ENCODE data around the gene FAM107B. TPM values are rescaled to one million over a fixed set of nuclear protein-coding genes. Genes with fewer than 3 reads are reported as not detected.

Gene FAM107B
- total RNA-seq, 1 donor, result 22.7 TPM

GRCh38 chr10:14539176-14539575 is 235.5 kb downstream of the FAM107B start:
- H3K4me3 ChIP-seq (ENCODE audit: low read depth, low read length), result no peak overlapping the region
- TF ChIP-seq CTCF (IDR thresholded peaks at IDR 0.05; ENCODE audit: insufficient read depth, low read length), result no peak
- no peak for DNase-seq (ENCODE audit: low read depth)

- peak; percentile 67 for DNase-seq (ENCODE audit: low read depth)
- TF ChIP-seq CTCF (IDR thresholded peaks at IDR 0.05; ENCODE audit: insufficient read depth, low read length), result peak; percentile 58
- H3K4me3 ChIP-seq (ENCODE audit: low read depth, low read length), result no peak overlapping the region
Measured at GRCh38 chr10:14536241-14537213, 238.2 kb downstream of the FAM107B start.

- no peak overlapping the region for H3K4me3 ChIP-seq (ENCODE audit: low read depth, low read length)
- no peak for DNase-seq (ENCODE audit: low read depth)
- no peak for TF ChIP-seq CTCF (IDR thresholded peaks at IDR 0.05; ENCODE audit: insufficient read depth, low read length)
Measured at GRCh38 chr10:14535457-14536130, 239.1 kb downstream of the FAM107B start.

GRCh38 chr10:14534152-14534551 is 240.5 kb downstream of the FAM107B start:
- H3K4me3 ChIP-seq (ENCODE audit: low read depth, low read length), result no peak overlapping the region
- no peak for TF ChIP-seq CTCF (IDR thresholded peaks at IDR 0.05; ENCODE audit: insufficient read depth, low read length)
- no peak for DNase-seq (ENCODE audit: low read depth)

- no peak for TF ChIP-seq CTCF (IDR thresholded peaks at IDR 0.05; ENCODE audit: insufficient read depth, low read length)
- no peak for DNase-seq (ENCODE audit: low read depth)
- H3K4me3 ChIP-seq (ENCODE audit: low read depth, low read length), result no peak overlapping the region
Measured at GRCh38 chr10:14533295-14533694, 241.4 kb downstream of the FAM107B start.

GRCh38 chr10:14532473-14533251 is 242.0 kb downstream of the FAM107B start:
- TF ChIP-seq CTCF (IDR thresholded peaks at IDR 0.05; ENCODE audit: insufficient read depth, low read length), result no peak
- DNase-seq (ENCODE audit: low read depth), result no peak
- H3K4me3 ChIP-seq (ENCODE audit: low read depth, low read length), result no peak overlapping the region
